H1 (cell line): ENCODE measurements around the gene KRTAP4-7.
"Not testable (repeated sequence)": the region's sequence is repeated elsewhere in the genome, so short reads cannot be mapped to it uniquely, and the experiment has no call there.

ENCODE experiments used
- CTCF ChIP-seq, 3 experiments: IDR thresholded peaks; 1 replicate in 2 of 3; 2 replicates in 1 of 3; pipeline versions ENCODE4 v1.5.1 to v1.6.1; 2011; ENCODE audit warnings: low read length in 3 of 3, mild to moderate bottlenecking in 3 of 3, inconsistent platforms in 2 of 3, low read depth in 1 of 3, moderate library complexity in 1 of 3; ENCODE audit not compliant: insufficient read depth in 1 of 3; ENCODE audit errors: control extremely low read depth in 1 of 3
- EZH2 ChIP-seq: fragments of 200-600 bp; sonication (generic); IDR thresholded peaks from 2 replicates; pipeline ENCODE4 v1.7.1; 2012; ENCODE audit warnings: low read depth, mild to moderate bottlenecking, moderate library complexity, low read length, inconsistent platforms; ENCODE audit not compliant: severe bottlenecking
- GTF2F1 ChIP-seq: IDR thresholded peaks from 2 replicates; pipeline ENCODE4 v1.6.1; 2012; ENCODE audit warnings: low read depth, low read length, improper control_type of control experiment, borderline replicate concordance
- MAX ChIP-seq: IDR thresholded peaks from 2 replicates; pipeline ENCODE4 v1.6.1; 2012; ENCODE audit warnings: inconsistent platforms
- SRF ChIP-seq: IDR thresholded peaks from 2 replicates; pipeline ENCODE4 v1.6.1; 2011; ENCODE audit warnings: mild to moderate bottlenecking, low read depth, low read length, moderate library complexity
- TAF1 ChIP-seq: IDR thresholded peaks from 2 replicates; pipeline ENCODE4 v1.6.1; 2011; ENCODE audit warnings: mild to moderate bottlenecking, low read depth, low read length
- TBP ChIP-seq: IDR thresholded peaks from 2 replicates; pipeline ENCODE4 v1.6.1; 2011; ENCODE audit warnings: low read depth, low read length, improper control_type of control experiment

GRCh38 chr17:41084100-41084856 lies at the start of gene KRTAP4-7:
- TF ChIP-seq CTCF (IDR thresholded peaks at IDR 0.05; ENCODE audit: control extremely low read depth in 1 of 3, insufficient read depth in 1 of 3, low read depth in 1 of 3, low read length in 3 of 3); TBP; TAF1; GTF2F1; EZH2; SRF; MAX: not testable (repeated sequence)
